HG02610 (cell line): ENCODE data around the gene CLDN22.

Source experiments
- ATAC-seq: cut with Tn5 transposase; IDR thresholded peaks from one replicate; pipeline ENCODE4 v1.9.1; 2021; ENCODE audit warnings: mild to moderate bottlenecking, moderate library complexity; ENCODE audit not compliant: unreplicated experiment

The CLDN22 gene

GRCh38 chr4:183285886-183286285 lies 34.2 kb downstream of the CLDN22 start:
- no peak for ATAC-seq

- ATAC-seq = no peak
These were observed 35.1 kb downstream of the CLDN22 start for GRCh38 chr4:183284965-183285364.

- ATAC-seq = no peak
These were observed 35.8 kb downstream of the CLDN22 start for GRCh38 chr4:183284258-183284785.

GRCh38 chr4:183276106-183276505 lies 44.0 kb downstream of the CLDN22 start:
- ATAC-seq = no peak

GRCh38 chr4:183272384-183272783 lies 47.7 kb downstream of the CLDN22 start:
- ATAC-seq = no peak

- no peak for ATAC-seq
These were observed 51.5 kb downstream of the CLDN22 start for GRCh38 chr4:183268556-183268955.
